ENCODE measurements around the gene RABL6. TPM values are rescaled to one million over a fixed set of nuclear protein-coding genes. Genes with fewer than 3 reads are reported as not detected.

The RABL6 gene
- total RNA-seq, 2 donors from 2014 or later, result 159 to 206 TPM

GRCh38 chr9:136826703-136827582, 19.2 kb downstream of the RABL6 start:
- Mint-ChIP-seq H3K4me1 (peaks cover 1% of the 10 kb centered on the region), H3K4me3 (no peak overlapping the region), H3K36me3 (ENCODE audit: low read depth) (peaks cover 51% of the 10 kb centered on the region), H3K27ac (no peak overlapping the region), H3K27me3 (ENCODE audit: insufficient read depth) (no peaks in the 10 kb centered on the region), H3K9me3 (no peaks in the 10 kb centered on the region)
- no peak overlapping the region for H3K9ac ChIP-seq (ENCODE audit: extremely low read depth, low read length, poor library complexity, severe bottlenecking)
- DNase-seq, result no peak
- H3K36me3 ChIP-seq (ENCODE audit: control insufficient read depth, insufficient read depth, low read length), result peaks cover 76% of the 10 kb centered on the region
- no peaks in the 10 kb centered on the region for H3K27me3 ChIP-seq (ENCODE audit: control insufficient read depth, insufficient read depth, low read length, poor library complexity, severe bottlenecking)
- no peaks in the 10 kb centered on the region for H3K9me3 ChIP-seq (ENCODE audit: control insufficient read depth, low read length)
- 94 to 96% methylated on average over 18 to 24 of the region's 24 CpGs for WGBS, 2 experiments (ENCODE audit: insufficient coverage in 1 of 2, insufficient read length in 1 of 2)
- no peak overlapping the region for H3K27ac ChIP-seq (ENCODE audit: low read depth, low read length)
- no peak overlapping the region for H3K4me3 ChIP-seq (ENCODE audit: low read length)
- no peaks in the 10 kb centered on the region for H3K4me1 ChIP-seq (ENCODE audit: control insufficient read depth, insufficient read depth, low read length)
- TF ChIP-seq CTCF (conservative IDR thresholded peaks at IDR 0.05), result no peak

- H3K4me3 Mint-ChIP-seq, result no peak overlapping the region
- H3K27me3 ChIP-seq (ENCODE audit: control insufficient read depth, insufficient read depth, low read length, poor library complexity, severe bottlenecking), result no peaks in the 10 kb centered on the region
- H3K36me3 ChIP-seq (ENCODE audit: control insufficient read depth, insufficient read depth, low read length), result peaks cover 84% of the 10 kb centered on the region
- peaks cover 58% of the 10 kb centered on the region for H3K36me3 Mint-ChIP-seq (ENCODE audit: low read depth)
- H3K4me1 Mint-ChIP-seq, result no peaks in the 10 kb centered on the region
- no peaks in the 10 kb centered on the region for H3K9me3 Mint-ChIP-seq
- no peak overlapping the region for H3K27ac ChIP-seq (ENCODE audit: low read depth, low read length)
- no peak for TF ChIP-seq CTCF (conservative IDR thresholded peaks at IDR 0.05)
- no peaks in the 10 kb centered on the region for H3K4me1 ChIP-seq (ENCODE audit: control insufficient read depth, insufficient read depth, low read length)
- H3K9me3 ChIP-seq (ENCODE audit: control insufficient read depth, low read length), result no peaks in the 10 kb centered on the region
- H3K27me3 Mint-ChIP-seq (ENCODE audit: insufficient read depth), result no peaks in the 10 kb centered on the region
- H3K9ac ChIP-seq (ENCODE audit: extremely low read depth, low read length, poor library complexity, severe bottlenecking), result no peak overlapping the region
- no peak for DNase-seq
- WGBS, 2 experiments (ENCODE audit: insufficient coverage in 1 of 2, insufficient read length in 1 of 2), result 95% methylated on average over 8 to 14 of the region's 14 CpGs
- no peak overlapping the region for H3K4me3 ChIP-seq (ENCODE audit: low read length)
- no peak overlapping the region for H3K27ac Mint-ChIP-seq
These were observed 20.2 kb downstream of the RABL6 start for GRCh38 chr9:136827794-136828473.

- no peaks in the 10 kb centered on the region for H3K9me3 Mint-ChIP-seq
- Histone ChIP-seq H3K9ac (ENCODE audit: extremely low read depth, low read length, poor library complexity, severe bottlenecking) (no peak overlapping the region), H3K4me3 (ENCODE audit: low read length) (no peak overlapping the region), H3K27me3 (ENCODE audit: control insufficient read depth, insufficient read depth, low read length, poor library complexity, severe bottlenecking) (no peaks in the 10 kb centered on the region), H3K4me1 (ENCODE audit: control insufficient read depth, insufficient read depth, low read length) (no peaks in the 10 kb centered on the region), H3K9me3 (ENCODE audit: control insufficient read depth, low read length) (no peaks in the 10 kb centered on the region), H3K27ac (ENCODE audit: low read depth, low read length) (no peak overlapping the region), H3K36me3 (ENCODE audit: control insufficient read depth, insufficient read depth, low read length) (peaks cover 80% of the 10 kb centered on the region)
- no peak for DNase-seq
- H3K27me3 Mint-ChIP-seq (ENCODE audit: insufficient read depth), result no peaks in the 10 kb centered on the region
- H3K36me3 Mint-ChIP-seq (ENCODE audit: low read depth), result peaks cover 54% of the 10 kb centered on the region
- TF ChIP-seq CTCF (conservative IDR thresholded peaks at IDR 0.05), result no peak
- WGBS, 2 experiments (ENCODE audit: insufficient coverage in 1 of 2, insufficient read length in 1 of 2), result 96 to 98% methylated on average over 23 to 31 of the region's 31 CpGs
- H3K4me3 Mint-ChIP-seq, result no peak overlapping the region
- no peak overlapping the region for H3K27ac Mint-ChIP-seq
- no peaks in the 10 kb centered on the region for H3K4me1 Mint-ChIP-seq
These were observed 20.9 kb downstream of the RABL6 start for GRCh38 chr9:136828474-136829140.

All from endodermal cell (in vitro differentiated cells).